ENCODE results near the gene TTLL11.

The TTLL11 gene

GRCh38 chr9:122057211-122057610 is 35.9 kb downstream of the TTLL11 start:
- ATAC-seq (ENCODE audit: low read depth) (no peak), DNase-seq (ENCODE audit: low spot score) (no peak)
- no peak for TF ChIP-seq CTCF (IDR thresholded peaks at IDR 0.05; ENCODE audit: poor library complexity, severe bottlenecking)
- no peak overlapping the region for H3K27ac ChIP-seq (ENCODE audit: poor library complexity, severe bottlenecking)
- no peaks in the 10 kb centered on the region for H3K27me3 ChIP-seq (ENCODE audit: insufficient read depth, poor library complexity, severe bottlenecking)
- no peaks in the 10 kb centered on the region for H3K36me3 ChIP-seq (ENCODE audit: low read depth)
- peaks cover 13% of the 10 kb centered on the region for H3K4me1 ChIP-seq (ENCODE audit: insufficient read depth, poor library complexity, severe bottlenecking)
- no peaks in the 10 kb centered on the region for H3K9me3 ChIP-seq (ENCODE audit: severe bottlenecking)
- H3K4me3 ChIP-seq (ENCODE audit: severe bottlenecking) = no peak overlapping the region

- peaks cover 13% of the 10 kb centered on the region for H3K4me1 ChIP-seq (ENCODE audit: insufficient read depth, poor library complexity, severe bottlenecking)
- no peaks in the 10 kb centered on the region for H3K27me3 ChIP-seq (ENCODE audit: insufficient read depth, poor library complexity, severe bottlenecking)
- no peak for DNase-seq (ENCODE audit: low spot score)
- H3K9me3 ChIP-seq (ENCODE audit: severe bottlenecking) = no peaks in the 10 kb centered on the region
- ATAC-seq (ENCODE audit: low read depth) = peak; percentile 70
- H3K27ac ChIP-seq (ENCODE audit: poor library complexity, severe bottlenecking) = no peak overlapping the region
- TF ChIP-seq CTCF (IDR thresholded peaks at IDR 0.05; ENCODE audit: poor library complexity, severe bottlenecking) = no peak
- no peaks in the 10 kb centered on the region for H3K36me3 ChIP-seq (ENCODE audit: low read depth)
- no peak overlapping the region for H3K4me3 ChIP-seq (ENCODE audit: severe bottlenecking)
Observed at GRCh38 chr9:122056484-122056883, 36.6 kb downstream of the TTLL11 start.

- Histone ChIP-seq H3K36me3 (ENCODE audit: low read depth) (no peaks in the 10 kb centered on the region), H3K27ac (ENCODE audit: poor library complexity, severe bottlenecking) (no peak overlapping the region), H3K4me3 (ENCODE audit: severe bottlenecking) (no peak overlapping the region), H3K9me3 (ENCODE audit: severe bottlenecking) (no peaks in the 10 kb centered on the region), H3K4me1 (ENCODE audit: insufficient read depth, poor library complexity, severe bottlenecking) (peaks cover 13% of the 10 kb centered on the region), H3K27me3 (ENCODE audit: insufficient read depth, poor library complexity, severe bottlenecking) (no peaks in the 10 kb centered on the region)
- no peak for TF ChIP-seq CTCF (IDR thresholded peaks at IDR 0.05; ENCODE audit: poor library complexity, severe bottlenecking)
- no peak for DNase-seq (ENCODE audit: low spot score)
- ATAC-seq (ENCODE audit: low read depth) = no peak
Observed at GRCh38 chr9:122055701-122056100, 37.4 kb downstream of the TTLL11 start.

- peak; percentile 78 for ATAC-seq (ENCODE audit: low read depth)
- H3K4me3 ChIP-seq (ENCODE audit: severe bottlenecking) = no peak overlapping the region
- H3K4me1 ChIP-seq (ENCODE audit: insufficient read depth, poor library complexity, severe bottlenecking) = peaks cover 13% of the 10 kb centered on the region
- no peak for TF ChIP-seq CTCF (IDR thresholded peaks at IDR 0.05; ENCODE audit: poor library complexity, severe bottlenecking)
- H3K36me3 ChIP-seq (ENCODE audit: low read depth) = no peaks in the 10 kb centered on the region
- H3K9me3 ChIP-seq (ENCODE audit: severe bottlenecking) = no peaks in the 10 kb centered on the region
- peak overlapping the region; percentile 96 for H3K27ac ChIP-seq (ENCODE audit: poor library complexity, severe bottlenecking)
- no peaks in the 10 kb centered on the region for H3K27me3 ChIP-seq (ENCODE audit: insufficient read depth, poor library complexity, severe bottlenecking)
- DNase-seq (ENCODE audit: low spot score) = peak; percentile 64
Observed at GRCh38 chr9:122053567-122054350, 39.3 kb downstream of the TTLL11 start.

- Histone ChIP-seq H3K27me3 (ENCODE audit: insufficient read depth, poor library complexity, severe bottlenecking) (no peaks in the 10 kb centered on the region), H3K36me3 (ENCODE audit: low read depth) (no peaks in the 10 kb centered on the region), H3K4me3 (ENCODE audit: severe bottlenecking) (no peak overlapping the region), H3K4me1 (ENCODE audit: insufficient read depth, poor library complexity, severe bottlenecking) (peaks cover 13% of the 10 kb centered on the region), H3K9me3 (ENCODE audit: severe bottlenecking) (no peaks in the 10 kb centered on the region), H3K27ac (ENCODE audit: poor library complexity, severe bottlenecking) (peak overlapping the region; percentile 96)
- no peak for DNase-seq (ENCODE audit: low spot score)
- no peak for ATAC-seq (ENCODE audit: low read depth)
- TF ChIP-seq CTCF (IDR thresholded peaks at IDR 0.05; ENCODE audit: poor library complexity, severe bottlenecking) = no peak
Observed at GRCh38 chr9:122053064-122053463, 40.0 kb downstream of the TTLL11 start.

Data from RWPE2 (cell line).